Uterus (tissue), 4 donors: Measurements from ENCODE around the gene ELP6. TPM values are rescaled to one million over a fixed set of nuclear protein-coding genes. Genes with fewer than 3 reads are reported as not detected.

ENCODE experiments used
- DNase-seq, 2 donors: peaks; one replicate each; pipeline ENCODE4 v3.0.0-alpha.2; 2019 to 2020
- H3K27ac ChIP-seq, 2 donors: fragments of 200-600 bp; sonication (generic); 1 replicate in 1 of 2; 2 replicates in 1 of 2; pipeline ENCODE4 v1.5.1; 2016 to 2018
- H3K27me3 ChIP-seq, 2 donors: fragments of 200-600 bp; sonication (generic); one replicate each; pipeline ENCODE4 v1.5.1; 2018 to 2019; ENCODE audit warnings: control low read depth in 1 of 2
- H3K36me3 ChIP-seq, 2 donors: fragments of 200-600 bp; sonication (generic); one replicate each; pipeline ENCODE4 v1.5.1; 2019; ENCODE audit warnings: control low read depth in 1 of 2
- H3K4me1 ChIP-seq, 2 donors: fragments of 200-600 bp; sonication (generic); one replicate each; pipeline ENCODE4 v1.5.1; 2018 to 2019; ENCODE audit warnings: control low read depth in 1 of 2
- H3K4me3 ChIP-seq, 2 donors: fragments of 200-600 bp; sonication (generic); 1 replicate in 1 of 2; 2 replicates in 1 of 2; pipeline ENCODE4 v1.5.1; 2018 to 2019; ENCODE audit warnings: mild to moderate bottlenecking in 1 of 2
- H3K9me3 ChIP-seq, 2 donors: fragments of 200-600 bp; sonication (generic); one replicate each; pipeline ENCODE4 v1.5.1; 2019; ENCODE audit warnings: control low read depth in 1 of 2
- POLR2A ChIP-seq, 2 donors: fragments of 450-650 bp; IDR thresholded peaks; one replicate each; pipeline ENCODE4 v1.6.1; 2016; ENCODE audit warnings: antibody characterized with exemption in 2 of 2, mild to moderate bottlenecking in 1 of 2, moderate library complexity in 1 of 2
- intact Hi-C: fragments of 100-400 bp; cut with DNase I; formaldehyde crosslinking; loops from one replicate; pipeline ENCODE4 v1.15.1; 2023; ENCODE audit warnings: low total_unique reads
- total RNA-seq, 4 donors: library from RNA; depleted of rRNA in 3 of 4; stranded (reverse); fragments of >200 nt in 3 of 4; gene quantifications; one replicate each; pipeline versions ENCODE4 v1.1.0 to v1.2.4, GENCODE V29; 2014 to 2023
- TF ChIP-seq, protein P1 (sequence below), 4 experiments: fragments of 200-600 bp in 2 of 4; fragments of 450-650 bp in 2 of 4; sonication (generic) in 2 of 4; IDR thresholded peaks; one replicate each; pipeline ENCODE4 v1.5.1; 2016 to 2019; ENCODE audit warnings: antibody characterized with exemption in 4 of 4, mild to moderate bottlenecking in 2 of 4, moderate library complexity in 1 of 4
- donor health status: DM: yes; HTN: yes; CAD: no.

ELP6 gene
- total RNA-seq, 4 donors from 2014 or later: 6.2 to 33.5 (median 22.5) TPM

DNA sequence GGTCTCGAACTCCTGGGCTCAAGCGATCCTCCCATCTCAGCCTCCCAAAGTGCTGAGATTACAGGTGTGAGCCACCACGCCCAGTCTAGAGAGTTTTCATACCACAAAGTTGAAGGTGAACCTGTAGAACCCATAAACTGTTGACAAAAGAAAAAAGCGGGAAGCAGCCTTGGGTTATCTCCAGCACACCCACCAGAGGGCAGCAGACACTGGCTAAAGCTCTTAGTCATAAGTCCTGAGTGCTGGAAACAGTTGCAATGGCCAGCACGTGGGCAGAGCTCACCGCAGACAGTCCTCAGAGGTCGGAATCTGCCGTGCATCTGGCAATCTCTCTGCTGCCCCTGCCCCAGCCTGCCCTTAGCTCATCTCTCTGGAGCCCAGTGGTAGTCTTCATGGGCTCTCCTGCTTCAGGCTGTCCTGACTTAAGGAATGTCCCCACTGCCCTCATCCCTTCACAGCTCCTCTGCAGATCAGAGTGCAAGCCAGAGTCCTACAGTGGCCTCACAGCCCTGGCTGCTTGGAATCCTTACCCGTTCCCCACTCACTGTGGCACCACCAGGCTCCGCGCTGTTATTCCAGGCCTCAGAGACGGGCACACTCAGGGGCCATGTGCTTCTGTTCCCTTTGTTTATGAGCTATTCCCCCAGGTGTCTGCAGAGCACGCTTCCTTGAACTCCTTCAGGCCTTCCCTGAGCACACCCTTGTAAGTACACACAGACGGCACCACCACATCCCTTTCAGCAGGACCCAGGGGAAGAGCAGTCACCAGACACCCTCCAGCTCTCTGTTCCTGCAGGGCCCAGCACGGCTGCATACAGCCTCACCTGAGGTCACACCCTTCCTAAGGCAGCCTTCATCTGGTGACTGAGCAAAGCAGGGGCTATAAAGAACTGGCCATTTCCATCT is 8.8 kb upstream of the ELP6 start:
- Histone ChIP-seq H3K4me1 (no peaks in the 10 kb centered on the region), H3K36me3 (no peaks in the 10 kb centered on the region), H3K4me3 (no peak overlapping the region), H3K9me3 (no peaks in the 10 kb centered on the region), H3K27ac (no peak overlapping the region), H3K27me3 (no peaks in the 10 kb centered on the region)
- intact Hi-C loops: loop anchor here (5.0 kb wide), 1 partner anchor 280 kb away; the partner anchor contains the start of gene DHX30
- peak; percentile 71 to 86 for DNase-seq
- TF ChIP-seq POLR2A (IDR thresholded peaks at IDR 0.05): no peak
- TF ChIP-seq, protein P1, sequence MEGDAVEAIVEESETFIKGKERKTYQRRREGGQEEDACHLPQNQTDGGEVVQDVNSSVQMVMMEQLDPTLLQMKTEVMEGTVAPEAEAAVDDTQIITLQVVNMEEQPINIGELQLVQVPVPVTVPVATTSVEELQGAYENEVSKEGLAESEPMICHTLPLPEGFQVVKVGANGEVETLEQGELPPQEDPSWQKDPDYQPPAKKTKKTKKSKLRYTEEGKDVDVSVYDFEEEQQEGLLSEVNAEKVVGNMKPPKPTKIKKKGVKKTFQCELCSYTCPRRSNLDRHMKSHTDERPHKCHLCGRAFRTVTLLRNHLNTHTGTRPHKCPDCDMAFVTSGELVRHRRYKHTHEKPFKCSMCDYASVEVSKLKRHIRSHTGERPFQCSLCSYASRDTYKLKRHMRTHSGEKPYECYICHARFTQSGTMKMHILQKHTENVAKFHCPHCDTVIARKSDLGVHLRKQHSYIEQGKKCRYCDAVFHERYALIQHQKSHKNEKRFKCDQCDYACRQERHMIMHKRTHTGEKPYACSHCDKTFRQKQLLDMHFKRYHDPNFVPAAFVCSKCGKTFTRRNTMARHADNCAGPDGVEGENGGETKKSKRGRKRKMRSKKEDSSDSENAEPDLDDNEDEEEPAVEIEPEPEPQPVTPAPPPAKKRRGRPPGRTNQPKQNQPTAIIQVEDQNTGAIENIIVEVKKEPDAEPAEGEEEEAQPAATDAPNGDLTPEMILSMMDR (IDR thresholded peaks at IDR 0.05): peak; percentile 92 to 96 (median 94)

DNA sequence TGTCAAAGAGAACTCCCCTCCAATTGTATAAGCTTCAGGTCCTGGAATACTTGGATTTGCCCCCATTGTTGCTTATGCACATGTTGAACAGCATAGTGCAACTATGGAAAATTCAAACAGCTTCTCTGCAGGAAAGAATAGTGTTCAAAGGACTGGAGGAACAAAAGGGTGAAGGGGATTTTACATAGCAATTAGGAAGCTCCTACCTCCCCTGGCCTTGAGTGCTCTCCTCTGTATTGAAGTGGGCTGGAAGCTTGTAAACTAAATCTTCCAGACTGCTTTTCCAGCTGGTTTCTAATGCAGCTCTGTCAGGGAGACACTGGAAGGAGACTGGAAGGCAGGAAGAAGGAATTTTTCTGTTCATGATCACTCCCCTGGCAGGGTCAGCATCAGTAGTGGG is 7.2 kb upstream of the ELP6 start:
- no peak for DNase-seq
- Histone ChIP-seq H3K27ac (no peak overlapping the region), H3K9me3 (no peaks in the 10 kb centered on the region), H3K4me1 (no peaks in the 10 kb centered on the region), H3K4me3 (no peak overlapping the region), H3K27me3 (no peaks in the 10 kb centered on the region), H3K36me3 (no peaks in the 10 kb centered on the region)
- intact Hi-C loops: loop anchor here (5.0 kb wide), 1 partner anchor 282 kb away; the partner anchor contains the start of gene DHX30
- no peak for TF ChIP-seq POLR2A (IDR thresholded peaks at IDR 0.05)

DNA sequence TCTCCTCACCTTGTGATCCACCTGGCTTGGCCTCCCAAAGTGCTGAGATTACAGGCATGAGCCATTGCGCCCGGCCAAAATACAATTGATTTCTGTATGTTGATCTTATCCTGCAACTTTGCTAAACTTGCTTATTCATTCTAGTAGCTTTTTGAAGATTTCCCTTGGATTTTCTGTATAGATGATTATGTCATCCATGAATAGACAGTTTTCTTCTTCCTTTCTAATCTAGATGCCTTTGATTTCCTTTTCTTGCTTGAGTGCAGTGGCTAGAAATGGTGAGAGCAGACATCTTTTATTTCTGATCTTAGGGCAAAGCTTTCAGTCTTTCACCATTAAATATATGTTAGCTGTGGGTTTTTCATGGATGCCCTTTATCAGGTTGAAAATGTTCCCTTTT is 4.4 kb upstream of the ELP6 start:
- no peak for DNase-seq
- TF ChIP-seq POLR2A (IDR thresholded peaks at IDR 0.05): no peak
- TF ChIP-seq, protein P1 (IDR thresholded peaks at IDR 0.05): no peak
- no peaks in the 10 kb centered on the region for H3K9me3 ChIP-seq
- no peaks in the 10 kb centered on the region for H3K27me3 ChIP-seq
- H3K4me1 ChIP-seq: no peaks in the 10 kb centered on the region
- H3K36me3 ChIP-seq: no peaks in the 10 kb centered on the region
- intact Hi-C loops: no loop called here
- H3K4me3 ChIP-seq: no peak overlapping the region
- H3K27ac ChIP-seq: no peak overlapping the region

DNA sequence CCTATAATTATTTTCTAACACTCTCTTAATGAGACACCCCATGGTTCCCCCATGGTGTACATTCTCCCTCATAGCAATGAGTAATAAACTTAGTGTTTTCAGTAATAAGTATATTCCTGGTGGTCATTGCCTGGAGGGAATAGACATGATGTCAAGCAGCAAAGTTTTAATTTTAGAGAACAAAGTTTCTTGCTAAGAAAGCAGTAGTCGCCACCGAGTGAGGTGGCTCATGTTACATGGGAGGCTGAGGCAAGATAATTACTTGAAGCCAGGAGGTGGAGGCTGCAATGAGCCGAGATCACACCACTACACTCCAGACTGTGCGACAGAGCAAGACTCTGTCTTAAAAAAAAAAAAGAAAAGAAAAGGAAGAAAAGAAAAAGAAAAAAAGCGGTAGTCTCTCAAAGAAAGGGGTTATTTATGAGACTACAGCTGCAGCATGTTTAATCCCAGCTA is 2.4 kb upstream of the ELP6 start:
- intact Hi-C loops: no loop called here
- Histone ChIP-seq H3K4me3 (no peak overlapping the region), H3K27me3 (no peaks in the 10 kb centered on the region), H3K27ac (no peak overlapping the region), H3K4me1 (no peaks in the 10 kb centered on the region), H3K36me3 (no peaks in the 10 kb centered on the region), H3K9me3 (no peaks in the 10 kb centered on the region)
- no peak for DNase-seq
- TF ChIP-seq, protein P1 (IDR thresholded peaks at IDR 0.05): no peak
- TF ChIP-seq POLR2A (IDR thresholded peaks at IDR 0.05): no peak

DNA sequence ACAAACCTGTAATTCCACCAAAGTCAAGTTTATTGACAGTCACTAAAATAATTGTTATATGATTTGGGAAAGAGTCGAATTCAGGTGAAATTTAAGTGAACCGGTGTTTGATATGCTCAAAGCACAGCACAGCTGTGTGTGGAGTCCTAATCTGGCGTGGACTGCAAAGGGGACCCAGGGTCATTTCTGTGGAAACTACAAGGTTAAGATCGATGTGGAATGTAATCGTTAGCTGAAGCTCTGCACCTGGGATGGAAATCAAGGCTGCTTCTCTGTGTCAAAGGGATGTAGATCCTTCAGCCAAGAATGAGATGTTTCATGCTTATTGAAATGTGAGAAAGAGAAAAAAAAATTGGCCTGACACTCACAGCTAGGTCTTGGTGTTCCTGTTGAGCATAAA is 1.6 kb upstream of the ELP6 start:
- TF ChIP-seq POLR2A (IDR thresholded peaks at IDR 0.05): no peak
- TF ChIP-seq, protein P1 (IDR thresholded peaks at IDR 0.05): no peak
- Histone ChIP-seq H3K36me3 (no peaks in the 10 kb centered on the region), H3K4me1 (no peaks in the 10 kb centered on the region), H3K27me3 (no peaks in the 10 kb centered on the region), H3K4me3 (no peak overlapping the region), H3K27ac (no peak overlapping the region), H3K9me3 (no peaks in the 10 kb centered on the region)
- intact Hi-C loops: no loop called here
- no peak for DNase-seq
